Lung (tissue), 12 donors: ENCODE results near the gene GALNT10. TPM values are rescaled to one million over a fixed set of nuclear protein-coding genes. Genes with fewer than 3 reads are reported as not detected.
A peak's percentile ranks its signal among the peaks of the same experiment; 100 is the strongest.

Experiments used
- ATAC-seq: fragments of 200-7000 bp; cut with Tn5 transposase; one replicate; pipeline ENCODE4 v1.9.1; 2020; ENCODE audit warnings: moderate number of reproducible peaks; ENCODE audit not compliant: insufficient read depth, low FRiP score
- DNase-seq, 3 donors: peaks; one replicate each; pipeline ENCODE4 v3.0.0-alpha.2; 2013 to 2017
- H3K27ac ChIP-seq, 2 donors: one replicate each; pipeline ENCODE4 v1.5.1; 2013; ENCODE audit warnings: mild to moderate bottlenecking in 2 of 2, moderate library complexity in 2 of 2, control low read depth in 1 of 2, inconsistent platforms in 1 of 2, low read depth in 1 of 2, low read length in 1 of 2
- H3K27me3 ChIP-seq, 3 donors: one replicate each; pipeline ENCODE4 v1.5.1; 2013; ENCODE audit warnings: low read length in 2 of 3; ENCODE audit not compliant: control insufficient read depth in 3 of 3, insufficient read depth in 3 of 3
- H3K36me3 ChIP-seq, 4 donors: one replicate each; pipeline ENCODE4 v1.5.1; 2013; ENCODE audit warnings: low read length in 4 of 4, mild to moderate bottlenecking in 1 of 4, moderate library complexity in 1 of 4; ENCODE audit not compliant: control insufficient read depth in 4 of 4, insufficient read depth in 4 of 4
- H3K4me1 ChIP-seq, 5 donors: one replicate each; pipeline ENCODE4 v1.5.1; 2013; ENCODE audit warnings: low read length in 5 of 5, mild to moderate bottlenecking in 2 of 5, moderate library complexity in 1 of 5; ENCODE audit not compliant: control insufficient read depth in 5 of 5, insufficient read depth in 5 of 5
- H3K4me3 ChIP-seq: one replicate; pipeline ENCODE4 v1.5.1; 2013; ENCODE audit warnings: mild to moderate bottlenecking, control low read depth, moderate library complexity
- H3K9ac ChIP-seq, 2 donors: one replicate each; pipeline ENCODE4 v1.5.1; 2013; ENCODE audit warnings: low read length in 2 of 2, control low read depth in 1 of 2; ENCODE audit not compliant: insufficient read depth in 1 of 2
- H3K9me3 ChIP-seq, 4 donors: one replicate each; pipeline ENCODE4 v1.5.1; 2013; ENCODE audit warnings: low read length in 3 of 4, mild to moderate bottlenecking in 1 of 4, moderate library complexity in 1 of 4; ENCODE audit not compliant: control insufficient read depth in 4 of 4, insufficient read depth in 3 of 4
- WGBS, 2 donors: extraction: QIAGEN DNeasy Blood & Tissue Kit; methylation state at CpG; one replicate each; pipeline ENCODE4 v1.1.7; 2013; 5-methylcytosine and 5-hydroxymethylcytosine counted together
- polyA plus RNA-seq, 2 donors: library from polyadenylated mRNA; stranded (reverse); fragments of 200-250 nt; gene quantifications; one replicate each; pipeline ENCODE4 v1.2.1, GENCODE V29; 2013
- total RNA-seq, 2 donors: library from RNA; depleted of rRNA in 1 of 2; stranded (reverse); fragments of >200 nt in 1 of 2; gene quantifications; one replicate each; pipeline ENCODE4 v1.2.1, GENCODE V29; 2014 to 2021
- TF ChIP-seq, protein P1 (sequence below): IDR thresholded peaks from 2 replicates; pipeline ENCODE4 v1.5.1; 2012; ENCODE audit warnings: mild to moderate bottlenecking; ENCODE audit errors: control extremely low read depth, extremely low read depth
- donor health status: control.
- donor health status: control.
- donor health status: Bipolar disorder and iron deficiency.
- donor health status: healthy.
- donor health status: DM: yes; HTN: yes; CAD: no.

Gene GALNT10
- total and polyA plus RNA-seq, 4 donors, result 9.0 to 70.2 (median 22.0) TPM

DNA sequence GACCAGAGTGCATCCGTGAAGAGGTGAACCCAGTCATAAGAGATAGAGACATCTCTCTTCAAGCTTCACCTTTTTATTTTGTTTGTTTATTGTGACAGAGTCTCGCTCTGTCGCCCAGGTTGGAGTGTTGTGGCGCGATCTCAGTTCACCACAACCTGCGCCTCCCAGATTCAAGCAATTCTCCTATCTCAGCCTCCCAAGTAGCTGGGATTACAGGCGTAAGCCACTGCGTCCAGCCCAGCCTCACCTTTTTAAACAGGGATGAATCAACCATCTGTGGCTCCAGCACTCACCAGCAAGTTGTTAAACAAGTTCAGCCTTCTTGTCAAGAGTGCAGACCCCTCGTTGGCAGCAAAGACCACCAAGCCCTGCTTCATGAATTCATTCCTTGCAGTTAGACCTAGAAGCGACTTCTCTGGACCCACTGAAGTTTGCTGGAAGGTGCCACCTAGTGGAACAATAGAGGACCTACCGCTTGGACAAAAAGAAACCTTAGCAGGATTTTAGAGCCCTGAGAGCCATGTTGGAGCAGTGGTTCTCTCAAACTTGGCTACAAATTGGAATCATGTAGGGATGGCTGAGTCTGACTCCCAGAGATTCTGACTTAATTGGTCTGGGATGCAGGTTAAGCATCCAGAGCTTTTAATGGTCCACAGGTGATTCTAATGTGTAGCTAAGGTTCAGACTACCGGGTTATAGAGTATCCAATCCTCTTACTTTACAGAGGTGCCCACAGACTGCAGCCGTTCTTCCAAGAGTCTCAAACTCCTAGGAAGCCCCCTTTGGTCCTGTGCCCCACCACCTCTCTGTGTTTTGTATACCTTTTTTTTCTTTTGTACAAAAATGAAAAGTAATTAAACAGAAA lies 10.5 kb upstream of the GALNT10 start:
- TF ChIP-seq, protein P1, sequence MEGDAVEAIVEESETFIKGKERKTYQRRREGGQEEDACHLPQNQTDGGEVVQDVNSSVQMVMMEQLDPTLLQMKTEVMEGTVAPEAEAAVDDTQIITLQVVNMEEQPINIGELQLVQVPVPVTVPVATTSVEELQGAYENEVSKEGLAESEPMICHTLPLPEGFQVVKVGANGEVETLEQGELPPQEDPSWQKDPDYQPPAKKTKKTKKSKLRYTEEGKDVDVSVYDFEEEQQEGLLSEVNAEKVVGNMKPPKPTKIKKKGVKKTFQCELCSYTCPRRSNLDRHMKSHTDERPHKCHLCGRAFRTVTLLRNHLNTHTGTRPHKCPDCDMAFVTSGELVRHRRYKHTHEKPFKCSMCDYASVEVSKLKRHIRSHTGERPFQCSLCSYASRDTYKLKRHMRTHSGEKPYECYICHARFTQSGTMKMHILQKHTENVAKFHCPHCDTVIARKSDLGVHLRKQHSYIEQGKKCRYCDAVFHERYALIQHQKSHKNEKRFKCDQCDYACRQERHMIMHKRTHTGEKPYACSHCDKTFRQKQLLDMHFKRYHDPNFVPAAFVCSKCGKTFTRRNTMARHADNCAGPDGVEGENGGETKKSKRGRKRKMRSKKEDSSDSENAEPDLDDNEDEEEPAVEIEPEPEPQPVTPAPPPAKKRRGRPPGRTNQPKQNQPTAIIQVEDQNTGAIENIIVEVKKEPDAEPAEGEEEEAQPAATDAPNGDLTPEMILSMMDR, result peak; percentile 67
- ATAC-seq, result peak; percentile 93
- Histone ChIP-seq H3K36me3 (no peaks in the 10 kb centered on the region), H3K4me1 (peaks cover 0 to 2% (median 0%) of the 10 kb centered on the region in 5 donors), H3K9me3 (no peaks in the 10 kb centered on the region), H3K27ac (no peak overlapping the region), H3K4me3 (no peak overlapping the region), H3K27me3 (no peaks in the 10 kb centered on the region), H3K9ac (no peak overlapping the region)
- WGBS, 2 donors, result 59 to 66% methylated on average over 13 of the region's 13 CpGs
- peak; percentile 46 to 76 (median 76) for DNase-seq

DNA sequence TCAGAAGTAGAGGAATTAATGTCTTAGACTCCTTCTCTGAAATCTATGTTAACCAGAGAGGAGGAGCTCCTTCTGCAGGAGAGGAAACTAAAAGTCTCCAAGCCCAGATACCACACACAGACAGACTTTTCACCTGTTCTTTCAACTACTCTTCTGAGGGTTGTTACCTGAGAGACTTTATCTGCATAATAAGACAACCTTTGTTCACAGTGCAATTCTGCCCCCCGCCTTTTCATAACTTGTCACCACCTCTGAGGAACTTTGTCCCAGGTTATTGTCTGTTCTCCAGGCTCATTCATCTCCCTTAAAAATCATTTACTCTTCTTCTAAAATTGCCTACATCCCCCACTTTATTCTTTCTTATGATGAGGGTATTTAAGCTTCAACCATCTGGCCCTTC lies 9.4 kb upstream of the GALNT10 start:
- ATAC-seq, result no peak
- Histone ChIP-seq H3K9me3 (no peaks in the 10 kb centered on the region), H3K4me1 (peaks cover 0 to under 1% (median 0%) of the 10 kb centered on the region in 5 donors)

DNA sequence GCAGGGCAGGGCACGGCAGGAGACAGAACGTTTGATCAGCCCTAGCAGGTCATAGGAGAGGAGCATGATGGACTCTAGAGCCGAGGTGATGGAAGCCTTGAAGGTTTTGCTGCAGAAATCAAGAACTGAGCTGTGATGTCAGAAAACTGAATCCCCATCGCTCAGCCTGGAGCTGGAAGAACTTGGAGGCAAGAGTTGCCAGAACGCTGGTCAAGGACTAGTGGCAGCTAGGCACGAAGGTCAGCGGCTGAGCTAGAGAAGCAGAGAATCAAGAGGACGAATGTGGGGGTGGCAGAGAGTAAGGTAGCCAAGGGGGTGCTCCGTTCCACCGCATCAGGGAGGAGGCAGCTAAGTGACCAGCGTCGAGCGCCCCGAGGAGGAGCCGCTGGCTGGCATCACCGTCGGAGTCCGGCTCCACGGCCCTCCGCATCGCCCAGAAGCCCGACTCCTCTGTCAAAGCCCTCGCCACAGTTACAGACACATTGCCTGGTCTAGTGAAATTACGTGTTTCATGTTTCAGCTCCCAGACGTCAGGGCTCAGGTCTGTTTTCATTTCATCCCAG lies 1.2 kb upstream of the GALNT10 start:
- WGBS, 2 donors, result 11 to 12% methylated on average over 25 of the region's 25 CpGs
- Histone ChIP-seq H3K27me3 (peaks cover 0 to 11% (median 0%) of the 10 kb centered on the region in 3 donors), H3K27ac (no peak overlapping the region), H3K9ac (no peak overlapping the region), H3K36me3 (peaks cover 0 to 1% (median 0%) of the 10 kb centered on the region in 4 donors), H3K4me1 (peaks cover 0 to 12% (median 5%) of the 10 kb centered on the region in 5 donors), H3K4me3 (peak overlapping the region; percentile 65), H3K9me3 (no peaks in the 10 kb centered on the region)
- TF ChIP-seq, protein P1, result no peak
- DNase-seq, result peak in 1 of 3 donors; percentile 24
- no peak for ATAC-seq

More for the DNA sequence above, 9.4 kb upstream of the GALNT10 start:
- H3K27me3 ChIP-seq, result no peaks in the 10 kb centered on the region
- no peak overlapping the region for H3K9ac ChIP-seq
- no peak overlapping the region for H3K27ac ChIP-seq
- no peak overlapping the region for H3K4me3 ChIP-seq
- no peaks in the 10 kb centered on the region for H3K36me3 ChIP-seq
- no peak for DNase-seq
- TF ChIP-seq, protein P1, result no peak
- 98 to 100% methylated on average over 1 of the region's 1 CpG for WGBS, 2 donors
